Osteoblast (primary cell): ENCODE results near the gene OAF. TPM values are rescaled to one million over a fixed set of nuclear protein-coding genes. Genes with fewer than 3 reads are reported as not detected.
A peak's percentile ranks its signal among the peaks of the same experiment; 100 is the strongest.

Experiments used
- DNase-seq: peaks from one replicate; pipeline ENCODE4 v3.0.0; 2011; ENCODE audit warnings: low spot score, mixed read lengths; ENCODE audit not compliant: insufficient read length; ENCODE audit errors: missing footprints
- H2AFZ ChIP-seq: 2 replicates; pipeline ENCODE4 v1.6.0; 2011; ENCODE audit warnings: mild to moderate bottlenecking, low read length
- H3K27ac ChIP-seq: 2 replicates; pipeline ENCODE4 v1.5.1; 2011; ENCODE audit warnings: mild to moderate bottlenecking, low read depth, low read length, moderate library complexity
- H3K27me3 ChIP-seq: 2 replicates; pipeline ENCODE4 v1.6.0; 2012; ENCODE audit warnings: mild to moderate bottlenecking, control low read depth, inconsistent platforms, low read length, moderate library complexity; ENCODE audit not compliant: insufficient read depth
- H3K36me3 ChIP-seq: 2 replicates; pipeline ENCODE4 v1.5.1; 2011; ENCODE audit warnings: mild to moderate bottlenecking, low read length, control low read depth, moderate library complexity; ENCODE audit not compliant: insufficient read depth
- H3K4me1 ChIP-seq: 2 replicates; pipeline ENCODE4 v1.5.1; 2011; ENCODE audit warnings: mild to moderate bottlenecking, low read length, control low read depth, moderate library complexity; ENCODE audit not compliant: insufficient read depth
- H3K4me2 ChIP-seq: 2 replicates; pipeline ENCODE4 v1.6.0; 2011; ENCODE audit warnings: mild to moderate bottlenecking, low read length; ENCODE audit not compliant: insufficient read depth
- H3K4me3 ChIP-seq: fragments of 200-600 bp; sonication (generic); 3 replicates; pipeline ENCODE4 v1.5.1; 2012; ENCODE audit warnings: mild to moderate bottlenecking, low read length, inconsistent platforms; ENCODE audit not compliant: insufficient read depth
- H3K79me2 ChIP-seq: 2 replicates; pipeline ENCODE4 v1.6.0; 2012; ENCODE audit warnings: mild to moderate bottlenecking, low read length, control low read depth, inconsistent platforms; ENCODE audit not compliant: insufficient read depth
- H3K9me3 ChIP-seq: 2 replicates; pipeline ENCODE4 v1.5.1; 2011; ENCODE audit warnings: low read depth, low read length, control low read depth
- H4K20me1 ChIP-seq: 2 replicates; pipeline ENCODE4 v1.6.0; 2012; ENCODE audit warnings: mild to moderate bottlenecking, low read length, control low read depth; ENCODE audit not compliant: insufficient read depth
- CTCF ChIP-seq: IDR thresholded peaks from 2 replicates; pipeline ENCODE4 v1.5.1; 2011; ENCODE audit warnings: mild to moderate bottlenecking, low read depth, low read length, moderate library complexity; ENCODE audit errors: extremely low read depth
- total RNA-seq: library from RNA; depleted of rRNA; stranded (reverse); fragments of >200 nt; gene quantifications from 2 replicates; pipeline ENCODE4 v1.2.3, GENCODE V29; 2012

OAF gene
- total RNA-seq, 1 donor = 7.2 TPM

GRCh38 chr11:120181376-120181975, 29.4 kb upstream of the OAF start:
- Histone ChIP-seq H3K4me3 (no peak overlapping the region), H3K79me2 (no peaks in the 10 kb centered on the region), H3K9me3 (no peaks in the 10 kb centered on the region), H3K4me1 (peaks cover 5% of the 10 kb centered on the region), H3K27me3 (no peaks in the 10 kb centered on the region), H2AFZ (no peak overlapping the region), H4K20me1 (no peaks in the 10 kb centered on the region), H3K4me2 (no peak overlapping the region), H3K36me3 (no peaks in the 10 kb centered on the region), H3K27ac (no peak overlapping the region)
- TF ChIP-seq CTCF = no peak
- DNase-seq = no peak

DNA sequence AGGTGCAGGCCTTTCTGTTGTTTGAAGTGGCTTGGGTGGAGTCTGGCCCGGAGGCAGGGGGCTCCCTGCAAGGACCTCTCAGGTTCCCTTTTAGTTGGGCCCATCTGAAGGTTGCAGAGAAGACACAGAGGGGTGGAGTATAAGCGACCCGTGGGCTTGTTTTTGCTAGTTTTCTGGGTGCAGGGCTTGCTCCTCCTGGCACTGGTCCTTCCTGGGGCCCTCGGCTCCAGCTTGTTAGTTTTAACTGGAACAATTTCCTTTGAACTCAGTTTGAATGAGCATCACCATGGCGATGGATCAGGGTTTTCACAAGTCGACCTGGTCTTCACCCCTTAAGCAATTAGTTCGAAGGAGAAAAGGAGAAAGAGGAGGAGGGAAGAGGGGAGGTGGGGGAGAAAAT, 28.5 kb upstream of the OAF start:
- no peak for TF ChIP-seq CTCF
- H3K9me3 ChIP-seq = no peaks in the 10 kb centered on the region
- no peak for DNase-seq

GRCh38 chr11:120182790-120183491, 27.9 kb upstream of the OAF start:
- no peak overlapping the region for H2AFZ ChIP-seq
- no peak for DNase-seq
- no peaks in the 10 kb centered on the region for H3K36me3 ChIP-seq
- peaks cover 5% of the 10 kb centered on the region for H3K4me1 ChIP-seq
- H4K20me1 ChIP-seq = no peaks in the 10 kb centered on the region
- no peak overlapping the region for H3K27ac ChIP-seq
- H3K9me3 ChIP-seq = no peaks in the 10 kb centered on the region
- no peaks in the 10 kb centered on the region for H3K79me2 ChIP-seq
- H3K4me2 ChIP-seq = no peak overlapping the region
- no peaks in the 10 kb centered on the region for H3K27me3 ChIP-seq
- peak; percentile 48 for TF ChIP-seq CTCF
- H3K4me3 ChIP-seq = no peak overlapping the region

More for the DNA sequence above, 28.5 kb upstream of the OAF start:
- H3K36me3 ChIP-seq = no peaks in the 10 kb centered on the region
- no peaks in the 10 kb centered on the region for H3K27me3 ChIP-seq
- H3K4me3 ChIP-seq = no peak overlapping the region
- no peak overlapping the region for H2AFZ ChIP-seq
- peaks cover 5% of the 10 kb centered on the region for H3K4me1 ChIP-seq
- no peak overlapping the region for H3K4me2 ChIP-seq
- no peaks in the 10 kb centered on the region for H3K79me2 ChIP-seq
- no peaks in the 10 kb centered on the region for H4K20me1 ChIP-seq
- H3K27ac ChIP-seq = no peak overlapping the region

- peak; percentile 19 for DNase-seq
- H3K79me2 ChIP-seq = no peaks in the 10 kb centered on the region
- peaks cover 3% of the 10 kb centered on the region for H3K27me3 ChIP-seq
- no peaks in the 10 kb centered on the region for H3K36me3 ChIP-seq
- H3K27ac ChIP-seq = no peak overlapping the region
- H3K4me2 ChIP-seq = no peak overlapping the region
- H2AFZ ChIP-seq = no peak overlapping the region
- no peaks in the 10 kb centered on the region for H3K9me3 ChIP-seq
- H4K20me1 ChIP-seq = no peaks in the 10 kb centered on the region
- H3K4me1 ChIP-seq = peaks cover 5% of the 10 kb centered on the region
- H3K4me3 ChIP-seq = no peak overlapping the region
- no peak for TF ChIP-seq CTCF
Measured at GRCh38 chr11:120183701-120184141, 27.1 kb upstream of the OAF start.
